Measurements from ENCODE around the gene ZNF236. TPM values are rescaled to one million over a fixed set of nuclear protein-coding genes. Genes with fewer than 3 reads are reported as not detected.

The ZNF236 gene
- total RNA-seq, 6 experiments from 2014 or later = 3.8 to 7.6 (median 5.8) TPM

DNA sequence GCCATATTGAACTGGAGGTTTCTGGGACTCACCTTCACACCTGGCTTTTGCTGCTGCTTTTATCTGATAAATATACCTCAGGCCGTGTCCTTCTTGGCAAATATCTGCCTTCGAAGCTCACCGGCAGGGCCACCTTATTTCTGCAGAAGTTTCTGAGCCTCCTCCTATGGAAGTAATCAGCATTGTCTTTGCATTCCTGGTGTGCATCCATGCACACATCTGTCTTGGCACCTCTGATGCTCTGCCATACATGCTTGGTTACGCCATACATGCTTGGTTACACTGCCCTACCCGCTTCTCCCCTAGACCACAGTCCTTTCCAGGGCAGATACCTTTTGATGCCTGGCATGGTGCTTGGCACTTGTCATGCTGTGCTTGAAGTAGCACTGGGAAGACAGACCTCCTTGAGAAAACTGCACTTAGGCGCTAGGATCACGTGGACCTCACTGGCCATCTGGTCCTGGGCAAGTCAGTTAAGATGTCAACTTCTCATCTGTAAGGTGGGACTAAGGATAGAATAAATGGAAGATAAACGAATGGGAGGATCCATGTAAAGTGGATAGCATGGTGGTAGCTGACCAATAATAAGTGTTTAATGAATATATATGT, 66.8 kb downstream of the ZNF236 start:
- H3K27ac ChIP-seq = no peak overlapping the region
- no peaks in the 10 kb centered on the region for H3K9me3 ChIP-seq
- DNase-seq (no peak), ATAC-seq (no peak)
- no peaks in the 10 kb centered on the region for H3K27me3 ChIP-seq
- TF ChIP-seq, protein P1, sequence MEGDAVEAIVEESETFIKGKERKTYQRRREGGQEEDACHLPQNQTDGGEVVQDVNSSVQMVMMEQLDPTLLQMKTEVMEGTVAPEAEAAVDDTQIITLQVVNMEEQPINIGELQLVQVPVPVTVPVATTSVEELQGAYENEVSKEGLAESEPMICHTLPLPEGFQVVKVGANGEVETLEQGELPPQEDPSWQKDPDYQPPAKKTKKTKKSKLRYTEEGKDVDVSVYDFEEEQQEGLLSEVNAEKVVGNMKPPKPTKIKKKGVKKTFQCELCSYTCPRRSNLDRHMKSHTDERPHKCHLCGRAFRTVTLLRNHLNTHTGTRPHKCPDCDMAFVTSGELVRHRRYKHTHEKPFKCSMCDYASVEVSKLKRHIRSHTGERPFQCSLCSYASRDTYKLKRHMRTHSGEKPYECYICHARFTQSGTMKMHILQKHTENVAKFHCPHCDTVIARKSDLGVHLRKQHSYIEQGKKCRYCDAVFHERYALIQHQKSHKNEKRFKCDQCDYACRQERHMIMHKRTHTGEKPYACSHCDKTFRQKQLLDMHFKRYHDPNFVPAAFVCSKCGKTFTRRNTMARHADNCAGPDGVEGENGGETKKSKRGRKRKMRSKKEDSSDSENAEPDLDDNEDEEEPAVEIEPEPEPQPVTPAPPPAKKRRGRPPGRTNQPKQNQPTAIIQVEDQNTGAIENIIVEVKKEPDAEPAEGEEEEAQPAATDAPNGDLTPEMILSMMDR (IDR thresholded peaks at IDR 0.05) = no peak
- TF ChIP-seq POLR2A (IDR thresholded peaks at IDR 0.05) = no peak
- 91% methylated on average over 8 of the region's 8 CpGs for WGBS (ENCODE audit: insufficient coverage, low coverage, low lambda C conversion rate, missing lambda C conversion rate)
- H3K4me3 ChIP-seq = no peak overlapping the region
- peaks cover 0 to 18% (median 3%) of the 10 kb centered on the region in 4 donors for H3K36me3 ChIP-seq
- H3K4me1 ChIP-seq = no peaks in the 10 kb centered on the region
- intact Hi-C loops (cut with DNase I) = no loop called here

DNA sequence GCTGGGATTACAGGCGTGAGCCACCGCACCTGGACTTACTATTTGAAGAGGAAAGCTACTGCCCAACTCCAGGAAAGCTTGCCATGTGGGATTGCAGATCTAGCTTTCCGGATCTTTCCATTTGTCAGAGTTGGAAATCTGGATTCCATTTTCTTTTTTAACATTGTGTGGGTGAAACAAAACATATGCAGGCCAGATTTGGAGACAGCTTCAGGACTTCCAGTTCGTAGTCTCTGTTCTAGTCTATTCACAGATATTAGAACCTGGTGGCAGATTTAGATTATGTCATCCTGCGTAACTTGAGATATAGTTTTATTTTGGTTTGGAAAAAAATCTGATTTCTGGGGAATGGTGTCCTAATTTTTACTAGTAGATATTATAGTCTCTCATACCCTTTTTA, 70.5 kb downstream of the ZNF236 start:
- intact Hi-C loops (cut with DNase I) = no loop called here
- H3K9me3 ChIP-seq = no peaks in the 10 kb centered on the region
- H3K4me1 ChIP-seq = no peaks in the 10 kb centered on the region
- no peaks in the 10 kb centered on the region for H3K27me3 ChIP-seq
- no peak overlapping the region for H3K4me3 ChIP-seq
- DNase-seq (no peak), ATAC-seq (no peak)
- peaks cover 5 to 31% (median 17%) of the 10 kb centered on the region in 4 donors for H3K36me3 ChIP-seq
- H3K27ac ChIP-seq = no peak overlapping the region
- WGBS (ENCODE audit: insufficient coverage, low coverage, low lambda C conversion rate, missing lambda C conversion rate) = 98% methylated on average over 4 of the region's 5 CpGs
- no peak for TF ChIP-seq POLR2A (IDR thresholded peaks at IDR 0.05)
- TF ChIP-seq, protein P1 (IDR thresholded peaks at IDR 0.05) = no peak

DNA sequence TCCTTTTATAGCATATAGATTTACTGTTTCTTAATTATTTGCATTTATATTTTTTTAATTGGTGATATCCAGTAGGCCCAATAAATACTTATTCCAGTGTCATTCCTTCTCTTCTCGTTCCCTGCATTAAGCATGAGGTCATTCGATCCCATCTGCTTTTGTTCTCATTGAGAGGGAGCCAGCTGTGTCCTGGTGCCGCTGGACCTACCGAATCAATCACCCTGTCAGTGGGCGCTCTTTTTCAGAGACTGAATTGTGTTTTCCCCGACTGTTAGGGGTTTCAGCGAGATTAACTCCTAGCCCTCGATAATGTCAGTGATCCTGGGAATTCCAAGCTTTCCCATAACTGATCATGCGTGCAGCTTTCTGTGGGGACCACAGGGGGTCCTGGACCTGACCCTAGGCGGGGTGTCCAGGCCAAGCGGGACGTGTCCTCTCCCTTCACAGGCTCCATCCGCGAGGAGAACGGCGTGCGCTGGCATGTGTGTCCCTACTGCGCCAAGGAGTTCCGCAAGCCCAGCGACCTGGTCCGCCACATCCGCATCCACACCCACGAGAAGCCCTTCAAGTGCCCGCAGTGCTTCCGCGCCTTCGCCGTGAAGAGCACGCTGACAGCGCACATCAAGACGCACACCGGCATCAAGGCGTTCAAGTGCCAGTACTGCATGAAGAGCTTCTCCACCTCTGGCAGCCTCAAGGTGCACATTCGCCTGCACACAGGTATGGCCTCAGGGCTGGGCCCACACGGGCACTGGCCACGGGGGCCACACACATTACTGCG, 72.4 kb downstream of the ZNF236 start:
- no peak for TF ChIP-seq POLR2A (IDR thresholded peaks at IDR 0.05)
- TF ChIP-seq, protein P1 (IDR thresholded peaks at IDR 0.05) = no peak
- H3K36me3 ChIP-seq = peaks cover 5 to 37% (median 16%) of the 10 kb centered on the region in 4 donors
- 91% methylated on average over 5 of the region's 37 CpGs for WGBS (ENCODE audit: insufficient coverage, low coverage, low lambda C conversion rate, missing lambda C conversion rate)

DNA sequence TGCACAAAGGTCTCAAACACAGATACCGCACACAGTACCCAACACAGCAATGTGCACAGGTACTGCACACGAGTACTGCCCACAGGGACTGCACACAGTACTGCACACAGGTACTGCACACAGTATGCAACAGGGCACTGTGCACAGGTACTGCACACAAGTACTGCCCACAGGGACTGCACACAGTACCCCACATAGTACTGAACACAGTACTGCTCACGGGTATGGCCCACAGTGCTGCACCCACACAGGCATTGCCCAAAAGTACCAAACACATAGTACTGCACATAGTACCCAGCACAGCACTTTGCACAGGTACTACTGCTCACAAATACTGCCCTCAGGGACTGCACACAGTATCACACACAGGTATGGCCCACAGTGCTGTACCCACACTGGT, 73.1 kb downstream of the ZNF236 start:
- ATAC-seq (no peak), DNase-seq (no peak)
- H3K27ac ChIP-seq = no peak overlapping the region
- no CpG with 5 or more reads among the region's 3 CpGs for WGBS (ENCODE audit: insufficient coverage, low coverage, low lambda C conversion rate, missing lambda C conversion rate)
- H3K27me3 ChIP-seq = no peaks in the 10 kb centered on the region
- intact Hi-C loops (cut with DNase I) = no loop called here
- no peaks in the 10 kb centered on the region for H3K4me1 ChIP-seq
- H3K9me3 ChIP-seq = no peaks in the 10 kb centered on the region
- H3K4me3 ChIP-seq = no peak overlapping the region
- no peak for TF ChIP-seq POLR2A (IDR thresholded peaks at IDR 0.05)
- TF ChIP-seq, protein P1 (IDR thresholded peaks at IDR 0.05) = no peak
- peaks cover 5 to 37% (median 15%) of the 10 kb centered on the region in 4 donors for H3K36me3 ChIP-seq

More for the DNA sequence above, 72.4 kb downstream of the ZNF236 start:
- DNase-seq = no peak
- intact Hi-C loops (cut with DNase I) = no loop called here
- Histone ChIP-seq H3K27me3 (no peaks in the 10 kb centered on the region), H3K4me1 (no peaks in the 10 kb centered on the region), H3K9me3 (no peaks in the 10 kb centered on the region), H3K4me3 (no peak overlapping the region), H3K27ac (no peak overlapping the region)
- ATAC-seq = peak in 1 of 4 donors; percentile 31
